HG03064 (cell line): ENCODE data around the gene ZSWIM9.
A peak's percentile ranks its signal among the peaks of the same experiment; 100 is the strongest.

Experiments used
- ATAC-seq: cut with Tn5 transposase; IDR thresholded peaks from one replicate; pipeline ENCODE4 v1.9.1; 2021; ENCODE audit warnings: low read depth; ENCODE audit not compliant: unreplicated experiment

The ZSWIM9 gene

GRCh38 chr19:48169939-48170803 lies at the start of gene ZSWIM9, which contains the start of gene LIG1:
Gene ZSWIM9 (plus strand): TSS chr19:48170680. CDS start chr19:48171803, 1,123 bp downstream.
Gene LIG1 (minus strand): TSS chr19:48170344. CDS start chr19:48165566, 4,778 bp downstream.
- peak; percentile 64 for ATAC-seq

GRCh38 chr19:48121066-48121465 lies 49.4 kb upstream of the ZSWIM9 start:
- no peak for ATAC-seq

GRCh38 chr19:48121909-48122371 lies 48.5 kb upstream of the ZSWIM9 start:
- ATAC-seq = no peak

- no peak for ATAC-seq
Observed at GRCh38 chr19:48122421-48122820, 48.1 kb upstream of the ZSWIM9 start.

- no peak for ATAC-seq
Observed at GRCh38 chr19:48123907-48124651, 46.4 kb upstream of the ZSWIM9 start.

GRCh38 chr19:48127561-48127960 lies 42.9 kb upstream of the ZSWIM9 start:
- ATAC-seq = no peak

GRCh38 chr19:48133094-48133493 lies 37.4 kb upstream of the ZSWIM9 start:
- ATAC-seq = no peak

GRCh38 chr19:48135411-48135810 lies 35.1 kb upstream of the ZSWIM9 start:
- no peak for ATAC-seq

GRCh38 chr19:48136547-48136946 lies 33.9 kb upstream of the ZSWIM9 start:
- ATAC-seq = no peak

GRCh38 chr19:48137411-48137810 lies 33.1 kb upstream of the ZSWIM9 start:
- ATAC-seq = no peak

- ATAC-seq = no peak
Observed at GRCh38 chr19:48139053-48139452, 31.4 kb upstream of the ZSWIM9 start.

GRCh38 chr19:48147597-48148175 lies 22.8 kb upstream of the ZSWIM9 start:
- ATAC-seq = no peak

- ATAC-seq = no peak
Observed at GRCh38 chr19:48148576-48148975, 21.9 kb upstream of the ZSWIM9 start.

- no peak for ATAC-seq
Observed at GRCh38 chr19:48149430-48149829, 21.1 kb upstream of the ZSWIM9 start.

- ATAC-seq = no peak
Observed at GRCh38 chr19:48152551-48152950, 17.9 kb upstream of the ZSWIM9 start.

- ATAC-seq = no peak
Observed at GRCh38 chr19:48154003-48154402, 16.5 kb upstream of the ZSWIM9 start.

- ATAC-seq = no peak
Observed at GRCh38 chr19:48158210-48158790, 12.2 kb upstream of the ZSWIM9 start.

GRCh38 chr19:48168689-48169088 lies 1.8 kb upstream of the ZSWIM9 start:
- no peak for ATAC-seq

GRCh38 chr19:48169578-48169938 lies 922 bp upstream of the ZSWIM9 start:
- ATAC-seq = no peak

GRCh38 chr19:48170817-48171347 lies 402 bp downstream of the ZSWIM9 start:
- ATAC-seq = no peak

GRCh38 chr19:48171710-48172109 lies 1.2 kb downstream of the ZSWIM9 start:
- no peak for ATAC-seq
